HepG2 (cell line): Measurements from ENCODE around the gene ITGB6.

Experiments
- AGO2 ChIP-seq: fragments of 200-400 bp; formaldehyde crosslinking; optimal IDR thresholded peaks from 2 replicates; pipeline ENCODE3; 2017; ENCODE audit warnings: mild to moderate bottlenecking, low read depth, low read length, moderate library complexity
- EP300 ChIP-seq, 3 experiments: sonication (generic) in 1 of 3; formaldehyde crosslinking in 1 of 3; IDR thresholded peaks; 2 replicates each; pipeline versions ENCODE4 v1.5.1 to v1.6.1; 2011 to 2020; ENCODE audit warnings: low read depth in 2 of 3, low read length in 2 of 3, borderline replicate concordance in 1 of 3, improper control_type of control experiment in 1 of 3, mild to moderate bottlenecking in 1 of 3, missing genetic modification reagents in 1 of 3, moderate library complexity in 1 of 3
- MZF1 ChIP-seq: sonication (generic); formaldehyde crosslinking; IDR thresholded peaks from 2 replicates; pipeline ENCODE4 v1.8.1; 2023; ENCODE audit warnings: mild to moderate bottlenecking, missing genetic modification reagents, borderline replicate concordance
- NCOA5 ChIP-seq: sonication (generic); formaldehyde crosslinking; IDR thresholded peaks from 2 replicates; pipeline ENCODE4 v1.4.0; 2020; ENCODE audit warnings: missing genetic modification reagents
- NFRKB ChIP-seq: fragments of 450-650 bp; IDR thresholded peaks from 2 replicates; pipeline ENCODE4 v1.6.1; 2017
- SP2 ChIP-seq: sonication (generic); formaldehyde crosslinking; IDR thresholded peaks from 2 replicates; pipeline ENCODE4 v1.5.1; 2020; ENCODE audit warnings: mild to moderate bottlenecking, missing genetic modification reagents
- STAG1 ChIP-seq: sonication (generic); formaldehyde crosslinking; IDR thresholded peaks from 2 replicates; pipeline ENCODE4 v1.4.0; 2020; ENCODE audit warnings: missing genetic modification reagents
- ZNF3 ChIP-seq: IDR thresholded peaks from 2 replicates; pipeline ENCODE4 v1.7.0; 2017; ENCODE audit warnings: inconsistent platforms
- TF ChIP-seq, protein P1 (sequence below): sonication (generic); formaldehyde crosslinking; IDR thresholded peaks from 2 replicates; pipeline ENCODE4 v1.5.0; 2020; ENCODE audit warnings: mild to moderate bottlenecking, missing genetic modification reagents, moderate library complexity

DNA sequence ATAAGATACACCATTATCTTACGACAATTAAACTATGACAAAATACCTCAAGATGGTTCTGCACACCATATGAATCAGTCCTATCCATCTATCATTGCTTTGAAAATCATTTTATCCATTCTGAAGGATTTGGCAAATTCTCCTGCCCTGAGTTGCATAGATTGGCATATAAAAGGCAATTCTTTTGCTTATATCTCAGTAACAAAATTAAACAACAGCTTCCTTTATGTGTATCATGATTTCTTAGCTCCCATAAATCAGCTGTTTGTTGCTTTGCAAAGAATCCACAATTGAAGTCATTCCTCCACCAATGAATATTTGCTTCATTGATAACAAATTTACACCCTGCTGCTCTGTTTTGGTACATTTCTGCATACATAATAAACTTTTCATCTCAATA, 61.7 kb downstream of the ITGB6 start:
- TF ChIP-seq MZF1 (CRISPR knock-in tag) = no peak
- TF ChIP-seq ZNF3 (CRISPR knock-in tag) = no peak
- TF ChIP-seq, protein P1, sequence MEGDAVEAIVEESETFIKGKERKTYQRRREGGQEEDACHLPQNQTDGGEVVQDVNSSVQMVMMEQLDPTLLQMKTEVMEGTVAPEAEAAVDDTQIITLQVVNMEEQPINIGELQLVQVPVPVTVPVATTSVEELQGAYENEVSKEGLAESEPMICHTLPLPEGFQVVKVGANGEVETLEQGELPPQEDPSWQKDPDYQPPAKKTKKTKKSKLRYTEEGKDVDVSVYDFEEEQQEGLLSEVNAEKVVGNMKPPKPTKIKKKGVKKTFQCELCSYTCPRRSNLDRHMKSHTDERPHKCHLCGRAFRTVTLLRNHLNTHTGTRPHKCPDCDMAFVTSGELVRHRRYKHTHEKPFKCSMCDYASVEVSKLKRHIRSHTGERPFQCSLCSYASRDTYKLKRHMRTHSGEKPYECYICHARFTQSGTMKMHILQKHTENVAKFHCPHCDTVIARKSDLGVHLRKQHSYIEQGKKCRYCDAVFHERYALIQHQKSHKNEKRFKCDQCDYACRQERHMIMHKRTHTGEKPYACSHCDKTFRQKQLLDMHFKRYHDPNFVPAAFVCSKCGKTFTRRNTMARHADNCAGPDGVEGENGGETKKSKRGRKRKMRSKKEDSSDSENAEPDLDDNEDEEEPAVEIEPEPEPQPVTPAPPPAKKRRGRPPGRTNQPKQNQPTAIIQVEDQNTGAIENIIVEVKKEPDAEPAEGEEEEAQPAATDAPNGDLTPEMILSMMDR (CRISPR knock-in tag) = no peak
- TF ChIP-seq NCOA5 (CRISPR knock-in tag) = no peak
- TF ChIP-seq SP2 = no peak
- TF ChIP-seq STAG1 (CRISPR knock-in tag) = no peak
- no peak for TF ChIP-seq AGO2
- no peak for TF ChIP-seq NFRKB
- TF ChIP-seq EP300 (IDR thresholded peaks at IDR 0.05; ENCODE audit: low read depth in 2 of 2, low read length in 2 of 2) = no peak
- no peak for TF ChIP-seq EP300 (CRISPR knock-in tag; IDR thresholded peaks at IDR 0.05; ENCODE audit: borderline replicate concordance)
